ENCODE data around the gene BRF1. TPM values are rescaled to one million over a fixed set of nuclear protein-coding genes. Genes with fewer than 3 reads are reported as not detected.

The BRF1 gene
- total and polyA plus RNA-seq, 2 of the 8 experiments (the other 6 are each of a cell fraction or from before 2014, with no cell fraction given) = 7.7 to 18.3 TPM

DNA sequence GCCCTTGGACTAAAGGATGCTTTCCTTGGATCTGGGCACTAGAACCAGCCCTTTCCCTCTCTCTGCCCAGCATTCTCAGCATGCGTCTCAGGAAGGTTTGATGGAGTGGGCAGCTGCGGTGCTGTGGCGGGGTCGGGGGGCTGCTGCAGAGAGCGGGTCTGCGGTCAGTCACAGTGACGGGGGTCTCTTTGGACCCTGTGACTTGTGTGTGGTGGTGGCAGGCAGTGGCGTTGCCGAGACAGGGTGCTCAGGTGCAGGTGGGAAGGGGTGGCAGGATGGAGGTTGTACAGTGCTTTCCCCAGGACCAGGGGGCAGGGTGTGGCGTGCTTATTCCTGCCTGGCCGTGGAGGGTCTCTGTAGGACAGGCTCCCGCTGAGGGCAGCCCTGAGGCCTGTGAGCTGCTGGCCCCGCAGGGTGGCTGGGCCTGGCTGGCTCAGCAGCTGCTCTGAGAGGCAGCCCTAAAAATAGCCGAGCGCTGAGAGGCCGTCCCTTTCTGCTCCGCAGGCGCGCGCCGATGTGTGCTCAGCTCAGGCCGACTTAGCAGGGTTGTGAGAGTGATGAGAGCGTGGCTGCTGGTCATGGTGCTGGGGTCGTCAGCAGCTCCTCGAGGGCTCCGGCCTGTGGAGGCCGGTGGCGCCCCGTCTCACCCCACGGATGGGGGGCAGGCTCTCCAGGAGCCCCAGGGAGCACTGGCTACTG, 23.4 kb upstream of the BRF1 start:
- Histone ChIP-seq H3K4me2 (ENCODE audit: insufficient read depth in 1 of 2, low read depth in 2 of 2, low read length in 2 of 2) (no peak overlapping the region), H3K9me3 (ENCODE audit: insufficient read depth in 2 of 2, low read depth in 1 of 2, low read length in 1 of 2) (no peaks in the 10 kb centered on the region), H4K91ac (replicated peaks; ENCODE audit: insufficient read length, low read length) (no peak overlapping the region), H4K8ac (ENCODE audit: extremely low read depth, insufficient read depth, low read length) (peak overlapping the region; percentile 84), H2BK15ac (ENCODE audit: low read length) (no peak overlapping the region), H3K27ac (ENCODE audit: low read depth, low read length) (no peak overlapping the region), H3K79me1 (ENCODE audit: low read depth, low read length) (peaks cover 48% of the 10 kb centered on the region), H2BK5ac (ENCODE audit: low read depth, low read length) (0 out of 2 replicates have a peak overlapping the region, but pooled peaks have one; percentile 66), H3K14ac (ENCODE audit: insufficient read length) (no peak overlapping the region), H3K79me2 (ENCODE audit: control insufficient read depth in 1 of 2, insufficient read depth in 2 of 2, low read length in 2 of 2) (peaks cover 0 to 85% of the 10 kb centered on the region in 2 experiments; a peak in 2 of 4 replicates), H2AFZ (ENCODE audit: low read length) (no peak overlapping the region), H3K18ac (ENCODE audit: extremely low read depth, low read length) (no peak overlapping the region), H3K23me2 (ENCODE audit: low read depth, low read length) (no peaks in the 10 kb centered on the region), H3K9ac (replicated peaks in 1 of 4; ENCODE audit: extremely low read depth in 1 of 4, low read depth in 3 of 4, low read length in 3 of 4) (no peak overlapping the region), H2BK120ac (replicated peaks; ENCODE audit: low read depth, low read length) (no peak overlapping the region), H3K23ac (ENCODE audit: insufficient read length) (no peak overlapping the region), H4K20me1 (replicated peaks in 1 of 2; ENCODE audit: control insufficient read depth in 1 of 2, insufficient read depth in 2 of 2, low read length in 2 of 2) (peaks cover 34 to 57% of the 10 kb centered on the region in 2 experiments), H3K4me3 (ENCODE audit: extremely low read depth in 1 of 4, insufficient read depth in 2 of 4, low read depth in 3 of 4, low read length in 4 of 4) (no peak overlapping the region), H2AK5ac (ENCODE audit: low read depth, low read length) (no peak overlapping the region; the same call in 1 of the 2 replicates), H3K4me1 (replicated peaks in 1 of 4; ENCODE audit: control insufficient read depth in 3 of 4, insufficient read depth in 4 of 4, low read length in 3 of 4) (peaks cover 5 to 39% (median 31%) of the 10 kb centered on the region in 4 experiments), H4K5ac (ENCODE audit: insufficient read length, low read depth, low read length) (no peak overlapping the region), H3K56ac (replicated peaks; ENCODE audit: insufficient read length, low read depth, low read length) (no peak overlapping the region), H2BK20ac (ENCODE audit: low read length) (no peak overlapping the region), H2BK12ac (ENCODE audit: low read depth, low read length) (no peak overlapping the region), H3K4ac (replicated peaks; ENCODE audit: insufficient read length, low read depth, low read length) (no peak overlapping the region), H3K27me3 (replicated peaks in 1 of 4; ENCODE audit: control insufficient read depth in 3 of 4, extremely low read depth in 1 of 4, insufficient read depth in 3 of 4, low read length in 3 of 4) (no peaks in the 10 kb centered on the region), H3K36me3 (ENCODE audit: control insufficient read depth in 2 of 4, insufficient read depth in 4 of 4, low read length in 3 of 4) (no peaks in the 10 kb centered on the region)
- 88% methylated on average over 27 of the region's 30 CpGs; no CpG with 5 or more reads in 1 of the 2 experiments for WGBS, 2 experiments (ENCODE audit: extremely low coverage in 1 of 2, insufficient coverage in 1 of 2, insufficient read length in 1 of 2, insufficient replicate concordance in 2 of 2, low coverage in 1 of 2, low lambda C conversion rate in 2 of 2, missing lambda C conversion rate in 1 of 2)
- DNase-seq (ENCODE audit: low read depth in 1 of 2, low spot score in 2 of 2) = peak in 1 of 2 experiments; percentile 48
- no peak for FAIRE-seq
- ChIA-PET POLR2A (ENCODE audit: partially characterized antibody) (interaction anchor here (0.5 to 1.4 kb wide), 2 partner anchors 23 to 35 kb away, joined by 4 read pairs; partner anchors contain the start of gene BRF1), CTCF (ENCODE audit: partially characterized antibody) (interaction anchor here (0.6 to 2.7 kb wide), 8 partner anchors 9 to 162 kb away, joined by 3 to 13 read pairs (median 3); no protein-coding TSS in a partner anchor)
- TF ChIP-seq TEAD4 (IDR thresholded peaks at IDR 0.05; ENCODE audit: low read depth, low read length) (no peak), CEBPB (IDR thresholded peaks at IDR 0.05; ENCODE audit: low read depth, low read length) (no peak)
